GM19238 (cell line): Measurements from ENCODE around the gene ANO6.

ENCODE experiments used
- DNase-seq: peaks from one replicate; pipeline ENCODE4 v3.0.0; 2011; ENCODE audit warnings: low spot score; ENCODE audit not compliant: insufficient read length

The ANO6 gene

GRCh38 chr12:45279931-45280830, 64.3 kb downstream of the ANO6 start:
- DNase-seq = no peak

DNA sequence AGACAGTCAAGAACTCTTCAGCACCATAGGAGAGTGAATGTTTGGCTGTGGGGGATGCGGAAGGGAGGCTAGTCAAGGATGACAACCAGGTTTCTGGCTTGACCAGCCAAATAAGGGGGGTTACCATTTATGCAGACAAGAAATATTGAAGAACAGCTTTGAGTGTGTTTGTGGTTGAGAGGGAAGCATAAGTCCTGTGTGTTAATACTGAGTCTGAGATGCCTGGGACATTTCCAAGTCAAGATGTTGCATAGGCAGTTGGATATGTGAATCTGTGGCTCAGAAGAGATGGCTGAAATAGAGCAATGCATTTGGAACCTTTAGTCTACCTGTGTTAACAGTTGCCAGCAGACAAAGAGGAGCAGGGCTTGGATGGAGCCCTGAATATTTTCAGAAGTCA, 66.1 kb downstream of the ANO6 start:
- no peak for DNase-seq

DNA sequence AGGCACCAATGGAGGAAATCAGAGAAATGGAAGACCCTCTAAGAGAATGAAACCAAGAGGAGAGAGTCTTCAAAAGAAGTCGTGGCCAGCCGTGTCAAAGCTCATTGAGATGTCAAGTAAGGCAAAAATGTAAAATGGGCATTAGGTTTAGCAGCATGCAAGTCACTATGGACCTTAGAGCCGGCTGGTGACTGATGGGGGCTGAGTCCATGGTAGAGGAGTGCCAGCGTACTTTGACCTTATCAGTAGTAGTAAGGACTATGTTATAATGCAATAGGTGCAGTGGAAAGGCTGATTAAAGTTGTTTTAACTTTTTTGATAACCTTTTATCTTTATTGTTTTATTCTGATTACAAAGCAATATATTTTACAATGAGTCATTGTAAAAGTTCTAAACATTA, 66.5 kb downstream of the ANO6 start:
- no peak for DNase-seq

DNA sequence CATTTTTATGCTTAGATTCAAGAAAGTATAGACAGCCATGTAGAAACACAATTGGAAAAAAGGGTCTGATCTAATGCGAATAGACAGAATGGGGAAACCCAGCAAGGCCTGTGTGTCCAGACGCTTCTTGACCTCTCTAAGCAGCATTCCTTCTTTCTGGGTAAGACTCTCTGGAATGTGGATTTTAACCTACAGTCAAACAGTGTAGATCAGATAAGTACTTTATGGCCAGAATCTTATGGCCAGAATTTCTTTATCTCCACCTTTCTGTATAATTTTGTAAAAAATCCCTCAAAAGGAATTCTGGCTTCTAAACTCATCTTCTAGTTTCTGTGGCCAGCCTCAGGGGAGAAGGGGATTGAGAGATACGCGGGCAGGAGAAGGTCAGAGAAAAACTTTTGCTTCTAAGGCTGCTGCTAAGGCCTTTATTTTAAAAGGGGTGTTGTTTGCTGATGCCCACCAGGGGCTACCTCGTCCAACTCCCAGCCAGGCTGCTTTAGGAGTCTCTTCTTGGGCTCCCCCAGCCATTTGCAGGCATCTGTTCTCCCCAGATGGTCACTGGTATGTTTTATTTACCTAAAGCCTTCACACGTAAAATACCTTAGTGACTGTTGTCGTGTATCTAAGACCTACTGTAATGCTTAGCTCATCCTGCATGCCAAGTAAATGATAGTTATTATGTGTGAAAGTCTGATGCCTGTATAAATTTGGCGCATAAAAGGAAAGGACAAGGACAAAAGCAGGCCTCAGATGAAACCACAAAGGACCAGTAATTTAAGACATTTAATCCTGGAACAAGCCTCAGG, 68.4 kb downstream of the ANO6 start:
- DNase-seq = no peak

- DNase-seq = no peak
Observed at GRCh38 chr12:45285717-45286116, 69.8 kb downstream of the ANO6 start.

DNA sequence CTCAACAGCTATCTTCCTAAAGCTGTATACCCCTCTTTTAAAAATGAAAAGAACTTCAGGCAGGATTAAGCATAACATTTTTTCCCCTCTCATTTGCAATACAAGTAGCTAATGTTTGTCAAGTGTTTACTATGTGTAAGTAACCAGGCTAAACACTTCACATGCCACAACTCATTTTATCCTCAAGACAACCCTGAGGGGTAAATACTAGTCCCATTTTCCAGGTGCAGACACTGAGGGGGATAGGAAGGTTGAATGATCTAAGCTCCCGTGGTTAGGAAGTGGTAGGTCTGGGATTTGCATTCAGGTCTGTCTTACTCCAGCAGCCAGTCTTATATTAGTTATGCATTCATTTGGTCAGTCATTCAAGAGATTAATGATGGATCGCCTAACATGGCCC, 70.7 kb downstream of the ANO6 start:
- no peak for DNase-seq

- no peak for DNase-seq
Observed at GRCh38 chr12:45289245-45290215, 73.6 kb downstream of the ANO6 start.

GRCh38 chr12:45290216-45290605, 74.3 kb downstream of the ANO6 start:
- DNase-seq = no peak

GRCh38 chr12:45291518-45291917, 75.6 kb downstream of the ANO6 start:
- DNase-seq = no peak

- no peak for DNase-seq
Observed at GRCh38 chr12:45292486-45293195, 76.7 kb downstream of the ANO6 start.

- DNase-seq = no peak
Observed at GRCh38 chr12:45294906-45295305, 79.0 kb downstream of the ANO6 start.

- DNase-seq = no peak
Observed at GRCh38 chr12:45296046-45296586, 80.2 kb downstream of the ANO6 start.

- no peak for DNase-seq
Observed at GRCh38 chr12:45298047-45298446, 82.2 kb downstream of the ANO6 start.

GRCh38 chr12:45298721-45299692, 83.1 kb downstream of the ANO6 start:
- no peak for DNase-seq

DNA sequence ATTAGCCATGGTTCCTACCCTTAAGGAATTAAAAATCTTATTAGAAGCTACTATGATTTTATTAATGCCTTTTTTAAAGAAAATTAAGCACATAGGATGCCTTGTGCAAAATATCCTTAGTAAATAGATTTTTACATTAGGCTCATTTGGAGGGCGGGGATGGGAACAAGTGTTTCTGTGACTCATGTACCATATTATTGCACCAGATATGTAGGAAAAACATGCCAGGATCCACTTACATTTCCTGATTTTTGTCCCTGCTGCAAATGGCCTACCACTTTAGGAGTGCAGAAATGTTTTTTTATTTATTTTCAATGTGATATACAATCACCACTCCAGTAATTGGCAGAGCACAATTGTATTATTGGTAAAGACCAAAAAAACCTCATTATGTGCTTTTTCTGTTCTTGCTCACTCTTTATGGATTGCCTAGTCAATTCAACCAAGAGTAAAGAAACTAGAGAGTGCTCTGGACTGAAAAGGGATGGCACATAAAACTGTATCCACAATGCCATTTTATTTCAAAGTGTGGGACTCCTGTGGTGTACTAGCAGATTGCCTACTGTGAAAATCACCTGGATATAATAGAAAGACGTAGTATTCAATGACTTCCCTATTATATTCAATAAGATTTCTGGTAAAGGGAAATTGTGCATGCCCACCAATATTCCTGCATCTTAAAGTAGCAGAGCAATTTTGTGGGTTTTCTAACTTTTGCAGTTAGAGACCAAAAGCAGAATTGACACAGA, 86.9 kb downstream of the ANO6 start:
- DNase-seq = no peak

DNA sequence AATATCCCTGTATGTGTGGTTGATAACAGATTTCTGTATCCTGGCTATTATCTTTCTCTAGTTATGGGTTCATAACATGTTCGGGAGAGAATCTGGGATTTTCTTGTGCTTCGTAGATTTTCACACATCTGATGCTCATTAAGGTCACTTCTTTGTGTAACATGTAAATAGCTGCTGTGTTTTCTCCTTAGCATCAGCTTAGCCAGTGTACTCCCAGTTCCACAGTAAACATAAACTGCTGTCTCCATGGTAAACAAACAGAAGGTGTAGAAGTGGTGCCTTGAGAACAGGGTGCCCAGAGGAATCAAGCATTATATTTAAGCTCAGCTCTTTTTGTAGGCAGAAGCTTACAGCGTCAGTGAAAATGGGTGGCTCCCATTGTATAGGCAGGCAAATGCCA, 88.0 kb downstream of the ANO6 start:
- no peak for DNase-seq

DNA sequence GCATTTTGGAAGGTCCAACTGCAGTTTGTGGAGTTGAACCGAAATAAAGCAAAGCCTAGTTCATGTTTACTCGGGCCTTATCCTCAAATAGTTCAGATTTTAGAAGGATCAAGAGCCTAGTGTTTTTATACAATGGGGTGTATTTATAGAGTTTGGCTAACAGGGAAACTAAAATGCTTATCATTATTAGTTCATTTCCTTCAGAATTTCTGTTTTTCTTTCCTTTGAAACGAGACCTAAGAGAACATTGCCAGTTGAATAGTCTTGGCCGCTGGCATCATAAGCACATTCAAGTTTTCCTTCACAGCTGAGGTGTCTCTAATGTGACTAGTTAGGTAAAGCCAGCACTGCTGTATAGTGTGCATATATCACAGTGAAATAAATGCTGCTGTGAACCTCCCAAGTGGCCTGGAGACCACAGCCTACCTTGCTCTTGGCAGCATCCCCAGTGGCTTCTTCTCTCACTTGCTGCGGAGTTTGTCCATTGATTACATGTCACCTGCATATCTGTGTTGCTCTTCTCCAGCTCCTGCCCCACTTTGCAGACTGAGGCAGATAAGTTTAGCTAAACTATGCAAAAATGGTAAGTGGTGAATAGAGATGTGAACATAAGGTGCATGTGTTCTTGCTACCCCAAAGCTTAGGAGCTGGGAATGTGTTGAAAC, 88.8 kb downstream of the ANO6 start:
- DNase-seq = no peak

- DNase-seq = no peak
Observed at GRCh38 chr12:45305907-45306306, 90.0 kb downstream of the ANO6 start.
